Small intestine (tissue), 16 donors: ENCODE results near the gene COG8. TPM values are rescaled to one million over a fixed set of nuclear protein-coding genes. Genes with fewer than 3 reads are reported as not detected.

Experiments
- DNase-seq, 2 donors: peaks; one replicate each; pipeline versions ENCODE4 v3.0.0 to v3.0.0-alpha.2; 2013
- FAIRE-seq: peaks from 2 replicates; lab custom pipeline; 2012; peaks lifted over from hg19 to GRCh38; lab: Jason Lieb, UNC
- H3K27ac ChIP-seq, 3 donors: one replicate each; pipeline ENCODE4 v1.5.1; 2013; ENCODE audit warnings: low read length in 2 of 3, mild to moderate bottlenecking in 2 of 3, control low read depth in 1 of 3, inconsistent platforms in 1 of 3, low read depth in 1 of 3, moderate library complexity in 1 of 3
- H3K27me3 ChIP-seq, 3 donors: one replicate each; pipeline ENCODE4 v1.6.1; 2013; ENCODE audit warnings: low read length in 3 of 3, inconsistent platforms in 1 of 3; ENCODE audit not compliant: control insufficient read depth in 3 of 3, insufficient read depth in 3 of 3
- H3K36me3 ChIP-seq, 3 donors: one replicate each; pipeline ENCODE4 v1.6.1; 2013; ENCODE audit warnings: low read length in 3 of 3, inconsistent platforms in 1 of 3, low read depth in 1 of 3, mild to moderate bottlenecking in 1 of 3, moderate library complexity in 1 of 3; ENCODE audit not compliant: control insufficient read depth in 3 of 3, insufficient read depth in 2 of 3
- H3K4me1 ChIP-seq, 3 donors: one replicate each; pipeline ENCODE4 v1.6.1; 2013; ENCODE audit warnings: low read length in 2 of 3, inconsistent platforms in 1 of 3, low read depth in 1 of 3, mild to moderate bottlenecking in 1 of 3, moderate library complexity in 1 of 3; ENCODE audit not compliant: control insufficient read depth in 3 of 3, insufficient read depth in 2 of 3
- H3K4me3 ChIP-seq, 3 donors: one replicate each; pipeline ENCODE4 v1.5.1; 2013; ENCODE audit warnings: low read length in 3 of 3, control low read depth in 1 of 3, inconsistent platforms in 1 of 3, low read depth in 1 of 3, mild to moderate bottlenecking in 1 of 3, moderate library complexity in 1 of 3
- H3K9me3 ChIP-seq, 2 donors: one replicate each; pipeline ENCODE4 v1.6.1; 2013; ENCODE audit warnings: low read depth in 1 of 2, low read length in 1 of 2; ENCODE audit not compliant: control insufficient read depth in 2 of 2, insufficient read depth in 1 of 2
- WGBS, 3 donors: extraction: QIAGEN DNeasy Blood & Tissue Kit; methylation state at CpG; one replicate each; pipeline ENCODE4 v1.1.7; 2013; 5-methylcytosine and 5-hydroxymethylcytosine counted together
- long read RNA-seq, 10 donors: transcript quantifications; one replicate each; lab custom pipeline, GENCODE V29; 2026
- polyA plus RNA-seq, 4 donors: library from polyadenylated mRNA; stranded (reverse) in 3 of 4; unstranded in 1 of 4; fragments of 200-250 nt in 3 of 4; fragments of 120-200 nt in 1 of 4; gene quantifications; one replicate each; pipeline versions ENCODE4 v1.2.1 to v1.2.3, GENCODE V29; 2013
- donor health status: healthy with polysubstance abuse.
- donor health status: control.
- donor health status: control.
- donor health status: Bipolar disorder and iron deficiency.
- donor health status: healthy.

COG8 gene, protein sequence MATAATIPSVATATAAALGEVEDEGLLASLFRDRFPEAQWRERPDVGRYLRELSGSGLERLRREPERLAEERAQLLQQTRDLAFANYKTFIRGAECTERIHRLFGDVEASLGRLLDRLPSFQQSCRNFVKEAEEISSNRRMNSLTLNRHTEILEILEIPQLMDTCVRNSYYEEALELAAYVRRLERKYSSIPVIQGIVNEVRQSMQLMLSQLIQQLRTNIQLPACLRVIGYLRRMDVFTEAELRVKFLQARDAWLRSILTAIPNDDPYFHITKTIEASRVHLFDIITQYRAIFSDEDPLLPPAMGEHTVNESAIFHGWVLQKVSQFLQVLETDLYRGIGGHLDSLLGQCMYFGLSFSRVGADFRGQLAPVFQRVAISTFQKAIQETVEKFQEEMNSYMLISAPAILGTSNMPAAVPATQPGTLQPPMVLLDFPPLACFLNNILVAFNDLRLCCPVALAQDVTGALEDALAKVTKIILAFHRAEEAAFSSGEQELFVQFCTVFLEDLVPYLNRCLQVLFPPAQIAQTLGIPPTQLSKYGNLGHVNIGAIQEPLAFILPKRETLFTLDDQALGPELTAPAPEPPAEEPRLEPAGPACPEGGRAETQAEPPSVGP
- 10 to 100 TPM; 13.0 to 32.9 (median 19.3) TPM for polyA plus RNA-seq
- long read RNA-seq, donor 1: 0 reads
- long read RNA-seq, donor 2, full-length matches to known transcripts: 4 of 25 reads
- long read RNA-seq, donor 2, partial matches to known transcripts: 13 of 25 reads
- long read RNA-seq, donor 2, other reads (novel, unspliced or antisense): 8 of 25 reads
- long read RNA-seq, donor 3, full-length matches to known transcripts: 6 of 27 reads
- long read RNA-seq, donor 3, partial matches to known transcripts: 21 of 27 reads
- long read RNA-seq, donor 3, other reads (novel, unspliced or antisense): 0 of 27 reads
- long read RNA-seq, donor 4: 0 reads
- long read RNA-seq, donor 5, full-length matches to known transcripts: 3 of 3 reads
- long read RNA-seq, donor 5, partial matches to known transcripts: 0 of 3 reads
- long read RNA-seq, donor 5, other reads (novel, unspliced or antisense): 0 of 3 reads
- long read RNA-seq, donor 6, full-length matches to known transcripts: 5 of 5 reads
- long read RNA-seq, donor 6, partial matches to known transcripts: 0 of 5 reads
- long read RNA-seq, donor 6, other reads (novel, unspliced or antisense): 0 of 5 reads
- long read RNA-seq, donor 7, full-length matches to known transcripts: 8 of 22 reads
- long read RNA-seq, donor 7, partial matches to known transcripts: 14 of 22 reads
- long read RNA-seq, donor 7, other reads (novel, unspliced or antisense): 0 of 22 reads
- long read RNA-seq, donor 8: 0 reads
- long read RNA-seq, donor 9: 0 reads
- long read RNA-seq, donor 10, full-length matches to known transcripts: 8 of 35 reads
- long read RNA-seq, donor 10, partial matches to known transcripts: 12 of 35 reads
- long read RNA-seq, donor 10, other reads (novel, unspliced or antisense): 15 of 35 reads

DNA sequence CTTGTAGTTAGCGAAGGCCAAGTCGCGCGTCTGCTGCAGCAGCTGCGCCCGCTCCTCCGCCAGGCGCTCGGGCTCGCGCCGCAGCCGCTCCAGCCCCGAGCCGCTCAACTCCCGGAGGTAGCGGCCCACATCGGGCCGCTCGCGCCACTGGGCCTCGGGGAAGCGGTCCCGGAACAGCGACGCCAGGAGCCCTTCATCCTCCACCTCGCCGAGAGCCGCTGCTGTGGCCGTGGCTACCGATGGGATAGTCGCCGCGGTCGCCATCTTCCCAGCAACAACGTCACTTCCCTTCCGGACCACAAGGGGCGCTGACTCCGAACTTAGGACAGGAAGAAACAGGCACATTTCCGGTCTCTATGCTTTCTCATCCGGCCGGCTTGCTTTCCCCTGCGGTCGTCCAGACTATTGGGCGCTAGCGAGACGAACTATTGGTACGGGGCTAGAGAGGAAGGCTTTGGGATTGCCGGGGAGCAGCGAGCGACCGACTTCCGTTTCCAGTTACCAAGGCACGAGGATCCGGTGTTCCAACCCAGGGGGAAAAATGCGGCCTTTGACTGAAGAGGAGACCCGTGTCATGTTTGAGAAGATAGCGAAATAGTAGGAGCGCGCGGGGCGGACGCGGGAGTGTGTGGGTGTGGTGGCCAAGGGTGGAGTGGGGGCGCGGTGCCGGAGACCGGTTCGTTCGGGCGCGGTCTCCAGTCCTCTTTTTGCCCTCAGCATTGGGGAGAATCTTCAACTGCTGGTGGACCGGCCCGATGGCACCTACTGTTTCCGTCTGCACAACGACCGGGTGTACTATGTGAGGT is at the start of gene COG8, which contains the start of gene NIP7:
COG8 (minus strand) TSS at position 276 of the 806 bp plus-strand sequence; CDS start at position 264, 12 bp downstream.
NIP7 (plus strand) TSS at position 484 of the 806 bp plus-strand sequence; CDS start at position 542, 58 bp downstream.
- WGBS, 3 donors: 0 to 1% (median 0%) methylated on average over 66 to 77 of the region's 77 CpGs
- Histone ChIP-seq H3K4me1 (peaks cover 2 to 13% (median 7%) of the 10 kb centered on the region in 3 donors), H3K4me3 (peak within 1 kb of the TSS; percentile 72 to 83 (median 77)), H3K9me3 (no peaks in the 10 kb centered on the region), H3K36me3 (peaks cover 9 to 28% (median 19%) of the 10 kb centered on the region in 3 donors), H3K27me3 (no peaks in the 10 kb centered on the region), H3K27ac (peak within 1 kb of the TSS; percentile 82 to 93 (median 86))
- FAIRE-seq: no peak
- peak; percentile 98 to 99 for DNase-seq

- no peak overlapping the region for H3K27ac ChIP-seq
- 77 to 97% (median 86%) methylated on average over 1 of the region's 1 CpG for WGBS, 3 donors
- no peaks in the 10 kb centered on the region for H3K27me3 ChIP-seq
- no peak overlapping the region for H3K4me3 ChIP-seq
- peaks cover 4 to 8% (median 7%) of the 10 kb centered on the region in 3 donors for H3K36me3 ChIP-seq
- FAIRE-seq: no peak
- DNase-seq: no peak
- H3K9me3 ChIP-seq: no peaks in the 10 kb centered on the region
- peaks cover 0 to 8% (median 7%) of the 10 kb centered on the region in 3 donors for H3K4me1 ChIP-seq
Observed at GRCh38 chr16:69386596-69386995, 47.2 kb upstream of the COG8 start.

- peak overlapping the region; percentile 72 to 92 (median 78) for H3K4me3 ChIP-seq
- no peaks in the 10 kb centered on the region for H3K9me3 ChIP-seq
- peaks cover 7 to 16% (median 10%) of the 10 kb centered on the region in 3 donors for H3K36me3 ChIP-seq
- peaks cover 0 to 8% (median 7%) of the 10 kb centered on the region in 3 donors for H3K4me1 ChIP-seq
- DNase-seq: peak in 1 of 2 donors; percentile 32
- H3K27ac ChIP-seq: peak overlapping the region; percentile 72 to 93 (median 93)
- FAIRE-seq: no peak
- no peaks in the 10 kb centered on the region for H3K27me3 ChIP-seq
- WGBS, 3 donors: 0 to 4% (median 1%) methylated on average over 6 of the region's 6 CpGs
Observed at GRCh38 chr16:69384974-69385373, 45.6 kb upstream of the COG8 start.

GRCh38 chr16:69382421-69382820 is 43.1 kb upstream of the COG8 start:
- Histone ChIP-seq H3K36me3 (peaks cover 11 to 27% (median 15%) of the 10 kb centered on the region in 3 donors), H3K4me1 (peaks cover 0 to 8% (median 7%) of the 10 kb centered on the region in 3 donors), H3K27me3 (no peaks in the 10 kb centered on the region), H3K27ac (no peak overlapping the region), H3K4me3 (no peak overlapping the region), H3K9me3 (no peaks in the 10 kb centered on the region)
- DNase-seq (no peak), FAIRE-seq (no peak)
- WGBS, 3 donors: 96 to 100% (median 98%) methylated on average over 2 of the region's 2 CpGs

GRCh38 chr16:69381231-69381630 is 41.9 kb upstream of the COG8 start:
- Histone ChIP-seq H3K27me3 (no peaks in the 10 kb centered on the region), H3K9me3 (no peaks in the 10 kb centered on the region), H3K4me3 (no peak overlapping the region), H3K36me3 (peaks cover 11 to 34% (median 15%) of the 10 kb centered on the region in 3 donors), H3K4me1 (peaks cover 0 to 8% (median 7%) of the 10 kb centered on the region in 3 donors), H3K27ac (peak overlapping the region in 1 of 3 donors; percentile 38)
- FAIRE-seq: no peak
- WGBS, 3 donors: 70 to 94% (median 86%) methylated on average over 2 of the region's 2 CpGs
- no peak for DNase-seq

DNA sequence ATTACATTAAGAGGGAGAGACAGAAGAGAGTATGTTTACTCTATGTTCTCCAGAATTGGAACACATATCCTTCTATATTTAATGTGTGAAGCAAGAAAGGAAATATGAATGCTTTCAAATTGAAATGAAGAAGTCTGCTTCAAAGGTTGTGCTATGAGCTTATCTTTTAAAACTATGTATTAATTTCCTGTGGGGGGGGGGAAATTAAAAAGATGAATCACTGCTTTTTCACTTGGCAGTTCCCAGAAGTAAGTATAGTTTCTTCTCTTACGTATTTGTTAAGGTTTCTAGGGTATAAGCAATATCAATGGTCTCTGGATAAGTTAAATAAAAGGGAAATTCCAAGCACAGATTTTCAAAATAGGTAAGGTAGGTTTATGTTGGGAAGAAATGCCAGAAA is 39.4 kb upstream of the COG8 start:
- no peak for DNase-seq
- H3K4me1 ChIP-seq: peaks cover 0 to 5% (median 0%) of the 10 kb centered on the region in 3 donors
- H3K27ac ChIP-seq: no peak overlapping the region
- 69 to 84% (median 76%) methylated on average over 1 of the region's 1 CpG for WGBS, 3 donors
- H3K27me3 ChIP-seq: no peaks in the 10 kb centered on the region
- H3K36me3 ChIP-seq: peaks cover 11 to 35% (median 14%) of the 10 kb centered on the region in 3 donors
- H3K9me3 ChIP-seq: no peaks in the 10 kb centered on the region
- FAIRE-seq: no peak
- no peak overlapping the region for H3K4me3 ChIP-seq

GRCh38 chr16:69378036-69378435 is 38.7 kb upstream of the COG8 start:
- Histone ChIP-seq H3K36me3 (peaks cover 8 to 37% (median 13%) of the 10 kb centered on the region in 3 donors), H3K27ac (no peak overlapping the region), H3K9me3 (no peaks in the 10 kb centered on the region), H3K27me3 (no peaks in the 10 kb centered on the region), H3K4me1 (peaks cover 0 to 12% (median 0%) of the 10 kb centered on the region in 3 donors), H3K4me3 (no peak overlapping the region)
- FAIRE-seq: no peak
- no peak for DNase-seq
- WGBS, 3 donors: 67 to 93% (median 89%) methylated on average over 1 of the region's 1 CpG
